HG03060 (cell line): ENCODE data around the gene CD34.
"Not testable (repeated sequence)": the region's sequence is repeated elsewhere in the genome, so short reads cannot be mapped to it uniquely, and the experiment has no call there.

Experiments used
- ATAC-seq: cut with Tn5 transposase; IDR thresholded peaks from one replicate; pipeline ENCODE4 v1.9.1; 2021; ENCODE audit warnings: low read depth, moderate number of reproducible peaks; ENCODE audit not compliant: unreplicated experiment

CD34 gene

GRCh38 chr1:207910591-207911354 is at the start of gene CD34:
Gene CD34 (minus strand): TSS chr1:207911125. CDS start chr1:207911080, 45 bp downstream.
- ATAC-seq, result no peak

GRCh38 chr1:207960346-207960745 is 49.4 kb upstream of the CD34 start:
- ATAC-seq, result no peak

GRCh38 chr1:207959910-207960309 is 49.0 kb upstream of the CD34 start:
- ATAC-seq, result no peak

- ATAC-seq, result no peak
Measured at GRCh38 chr1:207959141-207959825, 48.4 kb upstream of the CD34 start.

GRCh38 chr1:207958376-207959139 is 47.6 kb upstream of the CD34 start:
- no peak for ATAC-seq

- ATAC-seq, result no peak
Measured at GRCh38 chr1:207956986-207957385, 46.1 kb upstream of the CD34 start.

GRCh38 chr1:207954104-207954503 is 43.2 kb upstream of the CD34 start:
- no peak for ATAC-seq

GRCh38 chr1:207952617-207953542 is 42.0 kb upstream of the CD34 start:
- no peak for ATAC-seq

- no peak for ATAC-seq
Measured at GRCh38 chr1:207951652-207952051, 40.7 kb upstream of the CD34 start.

- ATAC-seq, result no peak
Measured at GRCh38 chr1:207950750-207951149, 39.8 kb upstream of the CD34 start.

- no peak for ATAC-seq
Measured at GRCh38 chr1:207949571-207950195, 38.8 kb upstream of the CD34 start.

GRCh38 chr1:207948536-207949250 is 37.8 kb upstream of the CD34 start:
- no peak for ATAC-seq

GRCh38 chr1:207946756-207947155 is 35.8 kb upstream of the CD34 start:
- ATAC-seq, result no peak

GRCh38 chr1:207944571-207944970 is 33.6 kb upstream of the CD34 start:
- ATAC-seq, result no peak

GRCh38 chr1:207942337-207942741 is 31.4 kb upstream of the CD34 start:
- ATAC-seq, result not testable (repeated sequence)

GRCh38 chr1:207941665-207942064 is 30.7 kb upstream of the CD34 start:
- ATAC-seq, result no peak

- no peak for ATAC-seq
Measured at GRCh38 chr1:207938016-207938415, 27.1 kb upstream of the CD34 start.

GRCh38 chr1:207937204-207937603 is 26.3 kb upstream of the CD34 start:
- ATAC-seq, result no peak

- peak; percentile 94 for ATAC-seq
Measured at GRCh38 chr1:207935166-207935583, 24.2 kb upstream of the CD34 start.
